Adipose tissue (tissue), 3 donors: Measurements from ENCODE around the gene P2RX7. TPM values are rescaled to one million over a fixed set of nuclear protein-coding genes. Genes with fewer than 3 reads are reported as not detected.

Experiments used
- H3K27ac ChIP-seq: one replicate; pipeline ENCODE4 v1.5.1; 2013; ENCODE audit warnings: low read depth, low read length
- WGBS, 3 donors: extraction: QIAGEN DNeasy Blood & Tissue Kit; methylation state at CpG; one replicate each; pipeline ENCODE4 v1.1.7; 2013; 5-methylcytosine and 5-hydroxymethylcytosine counted together
- polyA plus RNA-seq, 3 donors: library from polyadenylated mRNA; stranded (reverse); fragments of 200-250 nt; gene quantifications; one replicate each; pipeline ENCODE4 v1.2.3, GENCODE V29; 2013
- donor health status: healthy with polysubstance abuse.
- donor health status: Bipolar disorder and iron deficiency.
- donor health status: healthy.

The P2RX7 gene
- polyA plus RNA-seq, 3 donors = 0.55 to 0.90 (median 0.61) TPM

GRCh38 chr12:121232977-121233627 lies 100.4 kb downstream of the P2RX7 start:
- H3K27ac ChIP-seq = no peak overlapping the region
- WGBS, 3 donors = 92 to 94% (median 92%) methylated on average over 14 of the region's 14 CpGs

- WGBS, 3 donors = 87 to 89% (median 88%) methylated on average over 11 of the region's 11 CpGs
Observed at GRCh38 chr12:121233628-121234020, 100.9 kb downstream of the P2RX7 start.

GRCh38 chr12:121236776-121237175 lies 104.1 kb downstream of the P2RX7 start:
- WGBS, 3 donors = 88 to 94% (median 91%) methylated on average over 9 of the region's 9 CpGs
- no peak overlapping the region for H3K27ac ChIP-seq

More at GRCh38 chr12:121233628-121234020, 100.9 kb downstream of the P2RX7 start:
- H3K27ac ChIP-seq = no peak overlapping the region

GRCh38 chr12:121237415-121237814 lies 104.7 kb downstream of the P2RX7 start:
- no peak overlapping the region for H3K27ac ChIP-seq
- 38 to 88% (median 87%) methylated on average over 8 of the region's 8 CpGs for WGBS, 3 donors

Other genes starting within 250 kb of the P2RX7 start
- 10 to 100 TPM in 2 of 3 donors, 1 to 10 TPM in 1; 9.3 to 20.7 (median 12.9) TPM for gene SPPL3, start 228.5 kb upstream of the P2RX7 start, polyA plus RNA-seq
- gene HNF1A, start 154.3 kb upstream of the P2RX7 start, polyA plus RNA-seq = 1 to 10 TPM in 1 of 3 donors, under 1 TPM in 1, not detected in 1; 0.62 to 8.2 TPM
- 10 to 100 TPM in 1 of 3 donors, 1 to 10 TPM in 2; 5.9 to 15.6 (median 7.4) TPM for gene C12orf43, start 116.4 kb upstream of the P2RX7 start, polyA plus RNA-seq
- gene OASL, start 93.6 kb upstream of the P2RX7 start, polyA plus RNA-seq = 1 to 10 TPM in 2 of 3 donors, under 1 TPM in 1; 0.90 to 2.2 (median 1.5) TPM
- gene P2RX4, start 77.3 kb downstream of the P2RX7 start, polyA plus RNA-seq = 10 to 100 TPM; 10.6 to 21.3 (median 12.0) TPM
- gene CAMKK2, start 163.8 kb downstream of the P2RX7 start, polyA plus RNA-seq = 10 to 100 TPM; 10.6 to 39.8 (median 22.0) TPM
- 100 to 1,000 TPM in 1 of 3 donors, 10 to 100 TPM in 2; 79.2 to 104 (median 80.3) TPM for gene ANAPC5, start 219.5 kb downstream of the P2RX7 start, polyA plus RNA-seq